ENCODE results near the gene CYP2J2. TPM values are rescaled to one million over a fixed set of nuclear protein-coding genes. Genes with fewer than 3 reads are reported as not detected.

The CYP2J2 gene
- total and polyA plus RNA-seq, 2 donors from 2014 or later = 1.0 to 4.6 TPM

- H3K9me3 ChIP-seq (ENCODE audit: control insufficient read depth in 2 of 3, insufficient read depth in 1 of 3, low read length in 3 of 3) = no peaks in the 10 kb centered on the region
- intact Hi-C loops (cut with DNase I) = no loop called here
- no peaks in the 10 kb centered on the region for H3K36me3 ChIP-seq (ENCODE audit: control insufficient read depth in 2 of 3, insufficient read depth in 3 of 3, low read length in 3 of 3)
- TF ChIP-seq CTCF (IDR thresholded peaks at IDR 0.05; ENCODE audit: borderline replicate concordance, extremely low read depth, insufficient read depth) = no peak
- H3K27me3 ChIP-seq (ENCODE audit: control insufficient read depth, insufficient read depth, low read length) = no peaks in the 10 kb centered on the region
- no peak overlapping the region for H3K4me3 ChIP-seq (ENCODE audit: low read length in 3 of 3)
- FAIRE-seq (no peak), DNase-seq (no peak)
- no peak overlapping the region for H3K27ac ChIP-seq (ENCODE audit: low read depth in 2 of 2, low read length in 2 of 2)
- no peaks in the 10 kb centered on the region for H3K4me1 ChIP-seq (ENCODE audit: control insufficient read depth in 2 of 3, insufficient read depth in 2 of 3, low read depth in 1 of 3, low read length in 3 of 3)
- H3K9ac ChIP-seq (ENCODE audit: low read length in 3 of 3) = no peak overlapping the region
These were observed 49.4 kb downstream of the CYP2J2 start for GRCh38 chr1:59877108-59877682.

- no peak for FAIRE-seq
- Histone ChIP-seq H3K9me3 (ENCODE audit: control insufficient read depth in 2 of 3, insufficient read depth in 1 of 3, low read length in 3 of 3) (no peaks in the 10 kb centered on the region), H3K4me1 (ENCODE audit: control insufficient read depth in 2 of 3, insufficient read depth in 2 of 3, low read depth in 1 of 3, low read length in 3 of 3) (no peaks in the 10 kb centered on the region), H3K36me3 (ENCODE audit: control insufficient read depth in 2 of 3, insufficient read depth in 3 of 3, low read length in 3 of 3) (peaks cover 0 to 8% (median 6%) of the 10 kb centered on the region in 3 donors), H3K9ac (ENCODE audit: low read length in 3 of 3) (no peak overlapping the region), H3K4me3 (ENCODE audit: low read length in 3 of 3) (no peak overlapping the region), H3K27me3 (ENCODE audit: control insufficient read depth, insufficient read depth, low read length) (no peaks in the 10 kb centered on the region), H3K27ac (ENCODE audit: low read depth in 2 of 2, low read length in 2 of 2) (no peak overlapping the region)
- DNase-seq = no peak
- intact Hi-C loops (cut with DNase I) = no loop called here
- no peak for TF ChIP-seq CTCF (IDR thresholded peaks at IDR 0.05; ENCODE audit: borderline replicate concordance, extremely low read depth, insufficient read depth)
These were observed 54.8 kb downstream of the CYP2J2 start for GRCh38 chr1:59871746-59872145.

DNA sequence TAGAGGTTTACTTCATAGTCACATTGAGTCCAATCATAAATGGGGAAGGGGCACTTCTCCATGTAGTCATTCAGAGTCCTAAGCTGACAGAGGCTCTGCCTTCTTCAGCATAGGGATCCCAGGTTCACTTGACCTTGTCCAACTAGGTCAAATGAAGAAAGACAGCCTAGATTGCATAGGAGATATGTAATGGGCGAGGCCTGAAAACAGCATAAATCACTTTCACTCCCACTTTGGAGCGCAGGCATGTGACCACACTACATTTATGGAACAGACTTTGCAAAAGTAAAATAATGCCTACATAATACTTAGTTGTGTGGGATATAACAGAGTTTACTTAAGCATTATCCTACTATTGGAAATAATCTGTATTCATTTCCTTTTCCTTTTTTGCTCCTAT lies 60.1 kb downstream of the CYP2J2 start:
- no peak for TF ChIP-seq CTCF (IDR thresholded peaks at IDR 0.05; ENCODE audit: borderline replicate concordance, extremely low read depth, insufficient read depth)
- no peaks in the 10 kb centered on the region for H3K27me3 ChIP-seq (ENCODE audit: control insufficient read depth, insufficient read depth, low read length)
- H3K27ac ChIP-seq (ENCODE audit: low read depth in 2 of 2, low read length in 2 of 2) = no peak overlapping the region
- H3K4me1 ChIP-seq (ENCODE audit: control insufficient read depth in 2 of 3, insufficient read depth in 2 of 3, low read depth in 1 of 3, low read length in 3 of 3) = no peaks in the 10 kb centered on the region
- no peaks in the 10 kb centered on the region for H3K9me3 ChIP-seq (ENCODE audit: control insufficient read depth in 2 of 3, insufficient read depth in 1 of 3, low read length in 3 of 3)
- DNase-seq = no peak
- intact Hi-C loops (cut with DNase I) = no loop called here
- no peak overlapping the region for H3K9ac ChIP-seq (ENCODE audit: low read length in 3 of 3)
- peaks cover 2 to 24% (median 2%) of the 10 kb centered on the region in 3 donors for H3K36me3 ChIP-seq (ENCODE audit: control insufficient read depth in 2 of 3, insufficient read depth in 3 of 3, low read length in 3 of 3)
- no peak overlapping the region for H3K4me3 ChIP-seq (ENCODE audit: low read length in 3 of 3)
- no peak for FAIRE-seq

All from kidney (tissue), 14 donors.